NCI-H2029 (cell line): ENCODE measurements around the gene GNG7.
A peak's percentile ranks its signal among the peaks of the same experiment; 100 is the strongest.
"Not testable (repeated sequence)": the region's sequence is repeated elsewhere in the genome, so short reads cannot be mapped to it uniquely, and the experiment has no call there.

Source experiments
- DNase-seq: peaks from one replicate; lab custom pipeline; 2025; lab: John Stamatoyannopoulos, UW

Gene GNG7

DNA sequence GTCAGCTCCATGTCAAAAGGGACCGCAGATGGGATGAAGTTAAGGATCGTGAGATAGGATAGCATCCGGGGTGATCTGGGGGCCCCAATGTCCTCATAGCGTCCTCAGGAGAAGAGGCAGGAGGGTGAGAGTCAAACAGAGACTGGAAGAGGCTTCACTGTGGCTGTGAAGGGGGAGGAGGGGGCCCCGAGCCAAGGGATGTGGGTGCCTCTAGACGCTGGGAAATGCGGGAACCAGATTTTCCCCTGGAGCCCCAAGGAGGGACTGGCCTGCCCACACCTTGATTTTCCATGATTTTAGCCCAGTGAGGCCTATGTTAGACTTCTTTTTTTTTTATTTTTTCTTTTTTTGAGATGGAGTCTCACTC, 61.2 kb downstream of the GNG7 start:
- no peak for DNase-seq

DNA sequence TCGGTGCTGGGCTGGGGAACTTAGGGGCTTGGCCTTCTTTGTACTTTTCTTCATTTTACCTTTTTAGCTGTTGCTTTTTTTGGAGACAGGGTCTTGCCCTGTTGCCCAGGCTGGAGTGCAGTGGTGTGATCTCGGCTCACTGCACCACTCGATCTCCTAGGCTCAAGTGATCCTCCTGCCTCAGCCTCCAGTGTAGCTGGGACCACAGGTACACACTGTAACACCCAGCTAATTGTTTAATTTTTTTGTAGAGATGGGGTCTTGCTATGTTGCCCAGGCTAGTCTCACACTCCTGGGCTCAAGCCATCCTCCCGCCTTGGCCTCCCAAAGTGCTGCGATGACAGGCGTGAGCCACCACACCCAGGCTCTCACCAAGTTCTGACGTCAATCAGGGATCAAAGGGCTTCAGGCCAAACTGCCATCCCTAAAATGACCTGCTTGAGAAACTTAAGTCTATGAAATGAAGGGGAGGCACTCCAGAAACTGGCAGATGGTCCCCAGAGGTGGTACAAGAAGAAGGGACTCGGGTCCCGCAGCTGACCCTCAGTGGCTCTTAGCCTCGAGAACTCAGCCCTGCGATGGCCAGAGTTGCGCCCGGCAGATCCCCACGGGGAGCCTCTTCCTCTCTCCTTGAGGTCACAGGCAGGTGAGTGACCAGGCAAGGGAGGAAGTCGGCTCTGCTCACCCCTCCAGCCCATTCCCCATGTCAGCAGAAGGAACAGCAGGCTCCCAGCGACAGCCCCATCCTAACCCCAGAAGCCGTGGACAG, 61.7 kb downstream of the GNG7 start:
- DNase-seq = no peak

DNA sequence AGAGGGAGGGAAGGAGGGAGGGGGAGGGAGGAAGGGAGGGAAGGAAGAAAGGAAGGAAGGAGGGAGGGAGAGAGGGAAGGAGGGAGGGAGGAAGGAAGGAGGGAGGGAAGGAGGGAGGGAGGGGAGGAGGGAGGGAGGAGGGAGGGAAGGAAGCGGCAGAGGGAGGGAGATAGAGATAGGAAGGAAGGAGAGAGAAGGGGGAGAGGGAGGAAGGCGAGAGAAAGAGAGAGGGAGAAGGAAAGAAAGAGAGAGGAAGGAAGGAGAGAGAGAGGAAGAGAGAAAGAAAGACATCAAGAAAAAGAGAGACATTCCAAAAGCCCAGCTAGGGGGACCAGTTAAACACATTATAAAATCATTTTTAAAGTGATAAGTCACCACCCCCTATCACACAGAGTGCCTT, 62.5 kb downstream of the GNG7 start:
- DNase-seq = no peak

DNA sequence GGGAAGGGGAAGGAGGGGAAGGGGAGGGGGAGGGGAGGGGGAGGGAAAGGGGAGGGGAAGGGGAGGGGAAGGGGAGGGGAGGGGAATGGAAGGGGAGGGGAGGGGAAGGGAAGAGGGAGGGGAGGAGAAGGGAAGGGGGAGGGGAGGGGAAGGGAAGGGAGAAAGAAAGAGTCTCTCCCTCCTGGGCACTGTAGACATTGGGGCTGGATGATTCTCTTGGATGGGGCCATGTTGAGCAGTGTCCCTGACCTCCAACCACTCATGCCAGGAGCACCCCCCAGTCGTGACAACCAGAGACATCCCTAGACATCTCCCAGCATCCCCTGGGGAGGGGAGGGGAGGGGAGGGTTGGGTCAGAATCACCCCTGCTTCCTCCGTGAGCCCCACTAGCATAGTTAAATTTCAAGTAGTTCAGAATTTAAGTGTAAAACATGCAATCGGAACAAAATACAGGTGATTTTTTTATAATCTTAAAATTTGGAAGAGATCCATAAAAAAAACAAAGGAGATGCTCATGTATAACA, 64.0 kb downstream of the GNG7 start:
- no peak for DNase-seq

DNA sequence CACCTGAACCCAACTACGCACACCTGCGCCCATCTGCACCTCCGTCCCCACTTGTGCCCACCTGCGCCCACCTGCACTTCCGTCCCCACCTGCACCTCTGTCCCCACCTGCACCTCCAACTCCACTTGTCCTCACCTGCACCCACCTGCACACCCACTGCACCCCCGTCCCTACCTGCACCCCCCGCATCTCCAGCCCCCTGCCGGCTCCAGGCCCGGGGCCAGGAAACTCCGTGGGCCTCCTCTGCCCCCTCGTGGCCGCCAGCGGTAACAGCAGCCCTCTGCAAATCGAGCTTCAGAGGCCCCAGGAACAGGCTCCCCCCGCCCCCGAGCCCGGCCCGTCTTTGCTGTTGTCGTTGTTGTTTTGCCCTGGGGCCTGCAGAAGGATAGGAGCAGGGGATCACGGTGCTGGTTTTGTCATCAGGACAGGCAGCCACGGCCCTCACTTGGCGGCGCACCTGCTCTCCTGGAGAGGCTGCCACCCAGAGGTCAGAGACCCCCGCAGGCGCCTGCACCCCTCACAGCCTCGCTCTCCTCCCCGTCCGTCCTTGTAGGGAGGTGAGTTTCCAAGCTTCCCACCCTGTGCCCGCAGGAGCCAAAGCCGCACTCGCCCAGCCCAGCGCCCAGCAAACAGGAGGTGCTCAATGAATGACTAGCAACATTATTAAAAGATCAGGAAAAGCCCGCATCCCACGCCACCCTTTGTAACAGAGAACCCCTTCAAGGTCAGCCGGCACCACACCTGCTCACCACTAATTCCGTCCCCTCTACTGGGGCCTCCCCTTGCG, 65.4 kb downstream of the GNG7 start:
- no peak for DNase-seq

DNA sequence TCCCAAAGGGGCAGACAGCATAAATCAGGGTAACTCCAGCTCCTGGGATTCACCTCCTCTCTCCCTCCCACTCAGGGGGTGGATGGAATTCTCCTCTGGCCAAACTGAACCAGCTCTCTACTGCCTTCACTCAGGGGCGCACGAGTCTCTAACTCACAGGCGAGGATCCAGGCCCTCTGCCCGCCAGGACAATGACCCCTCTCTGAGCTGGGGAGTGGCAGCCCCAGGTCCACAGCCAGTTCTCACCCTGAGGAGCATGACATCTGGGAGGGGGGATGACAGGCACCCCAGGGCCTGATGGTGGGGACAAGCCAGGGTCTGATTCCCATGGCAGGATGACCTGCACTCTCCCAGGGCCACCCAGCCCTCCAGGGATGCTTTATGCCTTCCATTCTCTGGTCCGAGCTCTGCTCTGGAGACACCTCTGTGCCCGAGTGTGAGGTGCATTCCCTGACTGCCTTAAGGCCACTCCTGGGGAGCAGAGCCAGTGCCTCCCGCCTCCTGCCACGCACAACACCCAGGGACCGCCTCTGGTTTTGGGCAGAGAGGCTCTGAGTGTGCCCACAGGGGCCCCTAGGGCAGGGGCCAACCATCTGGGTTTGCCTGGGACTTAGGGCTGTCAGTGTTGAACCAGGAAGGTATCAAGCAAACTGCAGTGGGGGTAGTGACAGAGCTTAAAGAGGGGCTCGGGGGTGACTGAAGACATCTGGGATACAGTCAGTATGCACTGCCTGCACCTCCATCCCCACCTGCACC, 66.2 kb downstream of the GNG7 start:
- no peak for DNase-seq

DNA sequence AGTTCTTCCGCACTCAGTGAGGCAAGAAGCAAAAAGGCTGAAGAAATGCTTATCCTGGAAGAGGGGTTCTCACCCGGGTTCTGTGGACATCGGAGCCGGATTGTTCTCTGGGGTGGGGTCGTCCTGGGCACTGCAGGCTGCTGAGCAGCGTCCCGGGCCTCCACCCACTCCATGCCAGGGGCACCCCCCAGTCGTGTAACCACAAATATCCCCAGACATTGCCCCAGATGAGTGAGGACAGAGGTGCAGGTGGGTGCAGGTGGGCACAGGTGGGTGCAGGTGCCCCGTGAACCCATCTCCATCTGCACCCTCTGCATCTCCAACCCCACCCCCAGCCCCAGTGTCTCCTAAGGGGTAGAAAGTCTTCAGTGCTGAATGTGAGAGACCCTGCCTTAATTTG, 67.5 kb downstream of the GNG7 start:
- no peak for DNase-seq

DNA sequence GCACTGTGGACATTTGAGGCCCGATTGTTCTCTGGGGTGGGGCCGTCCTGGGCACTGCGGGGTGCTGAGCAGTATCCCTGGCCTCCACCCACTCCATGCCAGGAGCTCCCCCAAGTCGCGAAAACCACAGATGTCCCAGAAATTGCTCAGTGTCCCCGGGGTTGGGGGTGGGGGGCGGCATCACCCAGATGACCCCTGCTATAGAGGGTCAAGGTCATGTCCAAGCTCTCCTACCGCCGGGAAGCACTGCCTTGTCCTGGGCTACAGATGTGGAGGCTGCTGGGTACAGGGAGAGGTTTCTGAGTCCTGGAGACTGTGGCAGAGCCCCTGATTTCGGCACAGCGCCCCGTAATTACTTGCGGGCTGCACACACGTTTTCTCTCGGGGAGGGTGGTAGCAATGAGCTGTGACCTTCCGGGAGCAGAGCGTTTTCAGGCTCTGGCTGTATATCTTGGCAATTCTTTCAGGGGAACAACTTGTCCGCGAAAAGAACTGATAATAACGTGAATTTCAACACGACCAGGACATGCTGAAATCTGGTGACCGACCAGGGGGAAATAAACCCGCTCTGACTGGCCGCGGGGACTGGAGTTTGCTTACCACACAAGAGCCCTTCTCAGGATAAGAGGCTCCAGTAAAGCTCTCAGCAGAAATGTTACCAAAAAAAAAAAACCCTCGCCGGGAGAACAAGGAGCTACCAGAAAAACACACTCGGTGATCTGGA, 68.1 kb downstream of the GNG7 start:
- DNase-seq = peak; percentile 51

DNA sequence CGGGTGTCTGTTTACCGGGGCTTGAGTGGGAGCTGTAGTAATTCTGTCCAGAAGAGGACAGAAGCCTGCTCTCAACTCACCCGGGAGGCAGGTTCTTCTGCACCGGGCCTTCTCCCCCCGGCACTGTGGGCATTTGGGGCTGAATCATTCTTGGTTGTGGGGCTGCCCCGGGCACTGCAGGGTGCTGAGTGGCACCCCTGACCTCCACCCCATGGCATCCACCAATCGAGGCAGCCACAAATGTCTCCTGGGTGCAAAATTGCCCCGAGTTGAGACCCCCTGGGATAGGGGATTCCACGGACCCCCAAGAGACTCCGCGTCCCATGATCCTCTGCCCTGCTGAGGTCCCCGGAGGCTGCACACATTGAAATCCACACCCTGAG, 68.8 kb downstream of the GNG7 start:
- no peak for DNase-seq

DNA sequence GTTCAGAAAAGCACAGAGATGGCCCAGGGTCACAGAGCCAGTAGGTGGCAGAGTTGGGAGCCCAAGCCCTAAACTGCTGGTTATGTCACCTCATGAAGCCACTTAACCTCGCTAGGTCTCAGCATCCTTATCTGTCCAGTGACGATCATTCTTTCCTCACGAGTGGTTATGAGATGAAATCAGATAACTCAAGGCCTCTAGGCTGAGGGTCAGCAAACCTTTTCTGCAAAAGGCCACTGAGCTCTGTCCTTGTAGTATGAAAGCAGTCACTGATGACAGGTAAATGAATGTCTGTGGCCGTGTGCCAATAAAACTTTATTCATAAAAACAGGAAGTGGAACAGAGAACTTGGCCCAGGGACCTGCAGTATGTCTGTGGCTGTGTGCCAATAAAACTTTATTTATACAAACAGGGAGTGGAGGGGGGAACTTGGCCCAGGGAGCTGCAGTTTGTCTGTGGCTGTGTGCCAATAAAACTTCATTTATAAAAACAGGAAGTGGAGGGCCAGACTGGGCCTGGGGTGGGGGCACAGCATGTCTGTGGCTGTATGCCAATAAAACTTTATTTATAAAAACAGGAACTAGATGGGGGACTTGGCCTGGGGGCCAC, 71.2 kb downstream of the GNG7 start:
- DNase-seq = peak; percentile 51

DNA sequence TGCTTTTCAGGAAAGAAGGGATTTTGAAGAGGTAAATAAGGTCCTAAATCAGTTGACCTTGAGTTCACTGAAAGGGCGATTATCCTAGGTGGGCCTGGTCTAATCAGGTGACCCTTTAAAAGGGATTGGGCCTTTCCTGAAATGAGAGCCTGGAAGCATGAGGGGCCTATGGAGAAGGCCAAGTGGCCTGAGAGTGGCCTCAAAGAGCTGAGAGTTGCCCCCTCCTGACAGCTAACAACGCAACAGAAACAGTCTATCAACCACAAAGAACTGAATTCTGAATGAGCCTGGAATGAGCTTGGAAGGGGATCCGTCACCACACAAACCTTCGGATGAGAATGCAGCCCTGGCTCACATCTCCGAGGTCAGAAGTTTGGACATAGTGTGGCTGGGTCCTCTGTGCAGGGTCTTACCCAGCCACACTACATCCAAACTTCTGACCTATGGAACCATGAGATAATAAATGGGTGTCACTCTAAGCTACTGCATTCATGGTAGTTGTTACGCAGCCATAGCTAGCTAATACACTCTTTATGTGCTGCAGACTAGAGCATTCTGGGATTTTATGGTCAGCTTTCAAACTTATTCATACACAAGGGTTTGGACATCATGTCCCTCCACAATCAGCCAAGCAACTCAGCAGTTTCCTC, 72.0 kb downstream of the GNG7 start:
- no peak for DNase-seq

DNA sequence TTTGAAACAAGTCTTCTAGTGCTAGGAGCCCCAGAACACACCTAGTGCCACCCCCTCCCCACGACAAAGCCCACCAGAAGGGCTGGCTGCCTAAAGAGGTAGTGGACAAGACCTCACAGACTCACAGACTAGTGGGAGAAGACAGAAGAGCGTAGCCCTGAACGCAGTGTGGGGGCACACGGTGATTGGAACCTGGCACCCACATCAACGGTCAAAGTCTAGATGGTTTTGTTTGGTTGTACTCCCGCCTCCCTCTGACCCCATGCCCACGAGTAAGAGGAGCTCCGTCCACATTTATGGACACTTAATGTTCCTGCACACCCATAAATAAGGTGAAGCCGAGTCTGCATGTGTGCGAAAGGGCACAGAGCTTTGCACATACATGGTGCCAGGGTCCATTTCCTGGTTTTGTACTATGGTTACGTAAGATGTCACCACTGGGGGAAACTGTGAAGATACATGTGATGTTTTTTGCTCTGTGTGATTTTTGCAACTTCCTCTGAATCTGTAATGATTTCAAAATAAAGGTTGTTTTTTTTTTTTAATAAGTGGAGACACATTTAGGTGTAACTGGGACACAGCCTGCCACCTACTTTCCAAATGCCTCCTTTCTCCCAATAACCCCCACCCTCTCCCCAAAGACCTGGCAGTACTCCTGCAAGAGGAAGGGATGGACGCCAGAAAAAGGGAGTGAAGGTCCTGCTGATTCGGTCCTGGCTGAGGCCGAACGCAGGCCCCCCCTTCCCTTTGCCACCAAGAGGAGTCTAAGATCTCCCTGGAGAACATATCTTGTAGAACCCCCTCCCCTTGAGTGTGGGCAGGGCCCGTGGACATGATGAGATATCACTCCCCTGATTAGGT, 72.8 kb downstream of the GNG7 start:
- DNase-seq = no peak

DNA sequence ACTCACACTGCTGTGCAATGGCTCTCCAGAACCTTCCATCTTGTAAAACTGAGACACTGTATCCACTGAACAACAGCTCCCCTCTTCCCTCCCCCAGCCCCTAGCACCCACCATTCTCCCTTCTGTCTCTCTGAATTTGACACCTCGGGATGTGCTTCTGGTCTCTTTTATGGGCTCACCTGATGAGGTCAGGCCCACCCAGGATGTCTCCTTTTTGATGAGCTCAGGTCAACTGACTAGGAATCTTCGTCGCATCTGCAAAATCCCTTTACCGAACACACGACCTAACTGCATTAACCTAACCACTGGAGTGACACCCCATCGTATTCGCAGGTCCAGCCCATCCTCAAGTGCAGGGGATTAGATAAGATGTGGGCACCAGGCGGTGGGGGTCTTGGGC, 73.9 kb downstream of the GNG7 start:
- no peak for DNase-seq

DNA sequence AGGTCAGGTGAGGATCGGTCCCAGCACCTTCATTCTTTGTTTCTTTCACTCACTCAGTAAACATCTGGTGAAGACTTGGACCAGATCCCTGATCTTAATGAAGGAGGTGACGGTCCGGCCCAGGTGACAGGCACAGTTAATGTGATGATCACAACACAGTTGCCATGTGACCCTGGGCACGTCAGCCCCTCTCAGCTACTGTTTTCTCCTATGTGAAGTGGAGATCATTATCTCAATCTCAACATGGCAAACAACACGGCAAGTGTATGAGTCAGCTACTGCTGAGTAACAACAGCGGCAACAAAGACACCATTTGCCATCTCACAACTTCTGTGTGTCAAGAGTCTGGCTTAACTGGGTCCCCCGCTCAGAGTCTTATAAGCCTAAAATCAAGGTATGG, 74.6 kb downstream of the GNG7 start:
- peak; percentile 40 for DNase-seq

DNA sequence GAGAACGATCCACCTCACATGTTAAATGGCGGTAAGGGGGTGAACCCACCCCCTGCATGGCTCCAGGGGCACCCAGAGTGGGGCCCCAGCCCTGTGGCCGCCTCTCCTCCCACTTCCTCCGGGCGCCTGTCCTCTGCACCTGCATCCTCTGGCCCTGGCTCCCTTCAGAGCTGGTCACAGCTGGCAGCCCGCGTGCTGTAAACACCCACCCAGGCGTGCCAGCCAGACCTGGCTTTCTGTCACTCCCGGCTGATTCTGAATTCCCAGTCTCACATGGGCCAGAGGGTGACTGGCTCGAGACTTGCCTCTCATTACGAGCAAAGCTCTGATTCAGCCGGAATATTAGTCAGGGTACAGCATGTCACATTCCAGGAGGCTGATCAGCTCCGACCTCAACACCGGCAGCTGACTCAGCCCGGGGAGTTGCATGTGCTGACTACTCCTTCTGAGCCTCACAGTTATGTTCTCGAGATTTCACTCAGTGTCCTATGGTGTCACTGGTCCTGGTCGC, 75.1 kb downstream of the GNG7 start:
- peak; percentile 49 for DNase-seq

DNA sequence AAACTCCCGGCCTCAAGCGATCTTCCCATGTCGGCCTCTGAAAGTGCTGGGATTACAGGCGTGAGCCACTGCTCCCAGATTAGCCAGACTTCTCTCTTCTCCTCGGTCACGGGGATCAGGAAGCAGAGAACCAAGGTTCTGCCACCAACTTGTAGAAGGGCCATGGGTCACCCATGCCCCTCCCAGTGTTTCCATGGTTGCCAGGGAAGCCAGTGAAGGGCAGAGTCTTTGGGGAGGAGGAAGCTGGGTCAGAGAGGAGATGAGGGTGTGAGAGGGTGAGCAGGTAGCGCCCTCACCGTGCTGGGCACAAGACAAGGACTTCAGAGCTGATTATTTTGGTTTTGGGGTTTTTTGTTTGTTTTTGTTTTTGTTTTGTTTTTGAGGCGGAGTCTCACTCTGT, 77.1 kb downstream of the GNG7 start:
- no peak for DNase-seq

DNA sequence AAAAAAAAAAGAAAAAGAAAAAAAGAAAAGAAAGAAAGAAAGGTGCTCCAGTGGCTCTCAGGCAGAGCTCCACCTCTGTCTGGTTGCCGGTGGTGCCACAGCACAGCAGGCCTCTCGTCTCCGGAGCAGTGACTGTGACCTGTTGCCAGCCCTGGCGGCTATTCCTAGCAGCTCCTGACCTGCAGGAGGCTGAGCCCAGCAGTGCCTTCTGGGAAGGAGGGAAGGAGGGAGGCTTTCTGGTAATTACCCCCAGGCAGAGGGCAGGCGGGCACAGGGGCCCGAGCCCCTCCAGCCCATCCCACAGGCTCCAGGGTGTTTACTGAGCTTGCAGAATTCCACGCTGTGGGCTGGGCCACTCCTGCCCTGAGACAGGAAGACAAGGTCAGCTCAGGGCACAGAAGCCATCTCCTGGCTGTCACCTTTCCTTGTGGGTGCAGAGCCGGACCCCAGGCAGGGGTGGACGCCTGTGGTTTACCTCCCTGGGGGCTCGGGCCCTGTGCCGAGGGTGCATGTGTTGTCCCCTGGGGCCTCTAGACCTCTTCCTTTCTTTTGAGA, 77.9 kb downstream of the GNG7 start:
- no peak for DNase-seq

DNA sequence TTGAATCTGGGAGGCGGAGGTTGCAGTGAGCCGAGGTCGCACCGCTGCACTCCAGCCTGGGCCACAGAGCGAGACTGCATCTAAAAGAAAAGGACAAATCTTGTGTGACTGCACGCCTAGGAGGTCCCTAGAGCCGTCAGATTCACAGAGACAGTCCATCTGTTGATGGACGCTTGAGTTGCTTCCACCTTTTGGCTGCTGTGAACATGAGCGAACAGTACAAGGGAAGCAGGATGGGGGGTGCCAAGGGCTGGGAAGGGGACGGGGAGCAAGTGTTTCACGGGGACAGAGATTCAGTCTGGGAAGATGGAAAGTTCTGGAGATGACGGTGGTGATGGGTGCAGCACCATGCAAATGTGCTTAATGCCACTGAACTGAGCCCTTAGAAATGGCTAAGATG, 78.7 kb downstream of the GNG7 start:
- no peak for DNase-seq

DNA sequence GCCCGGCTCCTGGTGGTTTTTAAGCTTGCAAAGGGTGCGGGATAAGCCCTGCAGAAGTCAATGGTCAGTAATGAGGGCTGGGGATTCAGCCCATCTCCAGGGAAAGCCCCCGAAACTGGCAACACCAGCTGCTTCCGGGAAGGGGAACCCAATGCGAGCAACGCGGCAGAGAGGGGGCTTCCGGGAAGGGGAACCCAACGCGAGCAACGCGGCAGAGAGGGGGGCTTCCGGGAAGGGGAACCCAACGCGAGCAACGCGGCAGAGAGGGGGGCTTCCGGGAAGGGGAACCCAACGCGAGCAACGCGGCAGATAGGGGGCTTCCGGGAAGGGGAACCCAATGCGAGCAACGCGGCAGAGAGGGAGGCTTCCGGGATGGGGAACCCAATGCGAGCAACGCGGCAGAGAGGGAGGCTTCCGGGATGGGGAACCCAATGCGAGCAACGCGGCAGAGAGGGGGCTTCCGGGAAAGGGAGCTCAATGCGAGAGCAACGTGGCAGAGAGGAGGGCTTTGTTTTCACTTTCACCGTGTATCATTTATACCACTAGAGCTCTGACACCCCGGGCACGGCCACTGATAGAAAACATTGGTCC, 80.0 kb downstream of the GNG7 start:
- not testable (repeated sequence) for DNase-seq
